GM19099 (cell line): ENCODE data around the gene C6orf141.

Experiments
- POLR2A ChIP-seq: IDR thresholded peaks from 3 replicates; pipeline ENCODE4 v1.6.1; 2011; ENCODE audit warnings: low read depth; ENCODE audit not compliant: insufficient read length; ENCODE audit errors: extremely low read depth

C6orf141 gene

DNA sequence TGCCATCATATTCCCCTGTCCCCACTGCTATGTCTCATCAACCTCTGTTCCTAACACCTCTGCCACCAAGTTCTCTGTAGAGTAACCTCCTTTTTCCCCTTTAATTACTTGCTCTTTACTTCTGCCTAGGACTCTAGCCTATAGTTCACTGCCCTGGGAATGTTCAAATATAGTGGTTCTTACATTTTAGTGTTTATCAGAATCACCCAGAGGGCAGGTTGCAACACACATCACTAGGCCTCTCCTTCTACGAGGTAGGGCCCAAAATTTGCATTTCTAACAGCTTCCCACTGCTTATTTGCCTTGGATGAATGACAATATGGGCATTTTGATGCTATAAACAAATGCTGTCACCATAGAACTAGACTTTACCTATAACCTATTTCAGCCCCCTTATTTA is 23.1 kb upstream of the C6orf141 start:
- no peak for TF ChIP-seq POLR2A

DNA sequence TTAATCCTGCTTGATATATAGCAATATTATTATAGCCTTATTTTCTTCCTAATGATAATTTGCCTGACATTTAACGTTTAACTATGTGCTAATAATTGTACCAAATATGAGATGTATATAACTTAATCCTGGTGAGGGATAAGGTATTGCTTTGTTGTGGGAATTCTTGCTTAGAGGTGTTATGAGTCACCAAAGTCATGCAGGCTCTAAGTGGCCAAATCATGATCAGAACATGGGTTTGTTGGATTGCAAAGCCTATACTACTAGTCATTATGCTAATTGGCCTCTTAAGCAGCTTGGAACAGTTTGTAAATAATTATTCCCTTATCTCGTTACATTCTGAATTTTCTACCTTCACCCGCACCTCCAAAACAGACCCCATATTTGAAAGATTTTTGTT is 21.9 kb upstream of the C6orf141 start:
- no peak for TF ChIP-seq POLR2A

DNA sequence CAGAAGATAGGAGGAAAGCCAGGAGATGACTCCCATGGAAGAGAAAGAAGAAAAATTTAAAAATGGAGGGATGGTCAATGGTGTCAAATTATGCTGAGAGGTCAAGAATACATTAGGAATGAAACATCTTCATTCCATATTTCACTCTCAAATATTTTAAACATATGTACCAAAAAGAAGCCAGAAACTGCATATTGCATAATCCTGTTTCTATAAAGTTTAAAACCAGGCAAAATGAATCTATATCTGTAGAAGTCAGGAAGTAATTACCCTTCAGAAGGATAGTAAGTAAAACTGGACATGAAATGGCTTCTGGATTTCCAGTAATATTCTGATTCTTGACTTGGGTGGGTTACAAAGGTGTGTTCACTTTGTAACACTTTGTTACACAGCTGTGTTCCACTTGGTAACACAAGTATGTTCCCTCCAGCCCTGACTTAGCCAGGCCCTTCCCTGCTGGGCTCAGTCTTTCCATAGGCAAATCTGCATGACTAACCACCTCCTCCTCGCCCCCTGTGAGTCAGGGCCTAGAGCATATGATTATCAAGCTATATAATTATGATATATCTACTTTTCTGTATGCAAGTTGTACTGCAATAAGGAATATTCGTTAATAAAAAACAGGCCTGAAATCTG is 20.2 kb upstream of the C6orf141 start:
- TF ChIP-seq POLR2A = no peak

DNA sequence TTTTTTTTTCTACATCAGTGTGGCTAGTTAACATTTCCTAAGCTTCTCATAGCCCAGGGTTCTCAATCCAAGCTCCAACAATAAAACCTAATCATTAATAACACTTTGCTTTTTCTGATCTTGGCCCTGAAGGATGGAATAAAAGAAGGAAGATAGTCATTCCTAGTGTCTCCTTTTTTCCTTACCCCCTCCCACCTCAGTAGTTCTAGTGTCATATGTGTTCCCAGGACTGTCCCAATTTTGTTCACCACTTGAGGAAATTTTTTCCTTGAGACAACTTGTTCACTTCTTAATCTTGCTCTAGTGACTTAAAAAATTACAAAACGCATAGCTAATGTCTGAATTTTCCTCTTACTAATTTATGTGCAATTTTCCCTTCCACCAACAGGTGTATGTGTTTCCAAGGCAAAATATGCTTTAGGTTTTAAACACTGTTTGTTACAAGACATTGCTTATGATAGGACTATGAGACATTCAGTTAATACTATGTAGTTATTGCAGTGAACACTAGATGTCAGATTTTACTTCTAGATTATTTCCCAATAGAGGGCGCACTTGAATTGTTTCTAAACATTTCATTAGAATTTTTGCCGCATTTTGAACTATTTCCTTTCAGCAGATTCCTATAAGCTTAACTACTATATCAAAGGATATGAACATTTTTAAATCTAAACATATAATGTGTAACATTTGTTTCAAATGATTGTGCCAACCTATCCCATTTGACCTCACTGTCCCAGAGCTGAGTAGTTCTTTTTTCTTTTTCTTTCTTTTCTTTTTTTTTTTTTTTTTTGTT is 18.5 kb upstream of the C6orf141 start:
- TF ChIP-seq POLR2A = no peak

DNA sequence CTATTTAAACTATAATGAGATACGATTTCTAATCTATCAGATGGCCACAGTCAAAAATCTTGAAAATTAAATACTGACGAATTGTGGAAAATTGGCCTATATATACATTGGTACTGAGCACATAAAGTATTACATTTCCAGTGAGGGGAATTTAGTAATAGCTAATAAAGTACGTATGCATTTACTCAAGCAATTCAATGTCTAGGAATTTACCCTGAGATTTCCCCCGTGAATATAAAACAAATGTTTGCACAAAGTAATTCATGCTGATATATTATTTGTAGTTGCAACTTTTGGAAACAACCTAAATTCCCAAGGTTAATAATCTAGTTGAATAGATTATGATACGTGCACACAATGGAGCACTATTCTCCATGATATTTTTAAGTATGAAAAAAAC is 14.7 kb upstream of the C6orf141 start:
- TF ChIP-seq POLR2A = no peak

DNA sequence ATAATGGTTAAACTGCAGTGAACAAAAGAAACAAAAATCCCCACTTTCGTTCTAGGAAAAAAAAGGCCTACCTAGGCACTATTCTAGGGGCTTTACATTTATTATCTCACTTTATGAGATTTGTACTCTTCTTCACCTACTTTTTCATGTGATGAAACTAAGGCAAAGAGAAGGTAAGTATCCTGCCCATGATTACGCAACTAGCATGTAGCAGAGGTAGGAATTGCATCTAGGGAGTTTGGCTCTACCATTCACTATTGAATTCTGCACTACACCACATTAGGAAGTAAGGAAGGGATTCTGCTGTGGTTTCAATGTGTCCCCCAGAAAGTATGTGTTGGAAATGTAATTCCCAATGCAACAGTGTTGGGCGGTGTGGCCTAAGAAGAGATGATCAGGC is 11.4 kb upstream of the C6orf141 start:
- TF ChIP-seq POLR2A = no peak

DNA sequence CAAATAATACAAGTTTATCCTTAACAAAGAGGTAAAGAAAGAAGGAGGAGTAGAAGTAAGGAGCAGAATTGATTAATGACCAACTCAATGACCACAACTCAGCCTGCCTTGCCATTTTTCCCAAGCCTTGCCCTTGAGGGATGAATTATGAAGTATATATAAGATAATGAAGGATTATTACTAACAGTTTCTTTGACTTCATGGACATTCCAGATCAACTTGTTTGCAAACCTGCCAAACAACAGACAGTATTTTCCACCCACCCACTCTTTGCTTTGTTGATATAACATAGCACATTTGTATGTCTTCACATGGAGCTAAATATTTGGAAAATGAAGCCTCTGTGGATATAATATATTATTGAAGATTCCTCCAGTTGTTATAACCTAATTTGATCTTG is 9.9 kb upstream of the C6orf141 start:
- no peak for TF ChIP-seq POLR2A

DNA sequence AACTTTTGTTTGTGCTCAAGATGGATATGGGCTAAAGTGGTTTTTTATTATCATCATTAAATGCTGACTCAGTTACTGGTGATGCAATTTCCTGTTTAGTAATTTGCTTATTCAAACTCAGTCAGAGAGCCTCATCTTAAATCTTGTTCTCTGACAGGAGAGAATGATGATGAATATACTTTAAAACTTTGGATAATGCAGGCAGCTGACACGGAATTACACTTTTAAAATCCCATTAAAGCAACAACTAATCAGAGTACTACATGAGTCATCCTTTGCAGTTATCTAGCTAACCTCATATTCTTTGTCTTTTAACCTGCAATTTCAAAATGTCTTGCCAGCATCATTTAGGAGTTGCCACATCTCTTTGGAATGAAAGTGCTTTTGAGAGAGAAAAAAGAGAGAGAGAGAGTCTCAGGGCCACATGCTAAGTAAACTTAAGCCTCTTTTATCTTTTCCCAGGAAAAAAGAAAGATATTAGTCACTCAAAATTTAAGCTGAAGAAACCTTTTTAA is 9.2 kb upstream of the C6orf141 start:
- TF ChIP-seq POLR2A = no peak

DNA sequence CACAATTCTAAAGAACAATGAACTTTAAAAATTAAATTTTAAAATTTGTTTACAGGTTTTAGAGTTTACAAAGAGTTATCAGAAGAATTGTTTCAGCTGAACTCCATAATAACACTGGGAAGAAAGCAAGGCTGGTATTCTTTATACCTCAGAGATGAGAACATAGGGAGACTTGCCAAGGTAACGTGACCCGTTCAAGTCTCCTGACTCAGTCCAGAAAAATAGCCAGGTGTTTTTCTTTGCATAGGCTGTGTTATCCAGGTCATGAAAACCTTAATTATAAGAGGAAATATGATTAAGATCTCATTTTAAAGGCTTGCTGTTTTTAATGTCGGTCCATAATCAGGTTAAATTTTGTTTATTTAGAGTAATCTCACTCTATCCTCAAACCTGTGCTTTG is 8.5 kb upstream of the C6orf141 start:
- no peak for TF ChIP-seq POLR2A

DNA sequence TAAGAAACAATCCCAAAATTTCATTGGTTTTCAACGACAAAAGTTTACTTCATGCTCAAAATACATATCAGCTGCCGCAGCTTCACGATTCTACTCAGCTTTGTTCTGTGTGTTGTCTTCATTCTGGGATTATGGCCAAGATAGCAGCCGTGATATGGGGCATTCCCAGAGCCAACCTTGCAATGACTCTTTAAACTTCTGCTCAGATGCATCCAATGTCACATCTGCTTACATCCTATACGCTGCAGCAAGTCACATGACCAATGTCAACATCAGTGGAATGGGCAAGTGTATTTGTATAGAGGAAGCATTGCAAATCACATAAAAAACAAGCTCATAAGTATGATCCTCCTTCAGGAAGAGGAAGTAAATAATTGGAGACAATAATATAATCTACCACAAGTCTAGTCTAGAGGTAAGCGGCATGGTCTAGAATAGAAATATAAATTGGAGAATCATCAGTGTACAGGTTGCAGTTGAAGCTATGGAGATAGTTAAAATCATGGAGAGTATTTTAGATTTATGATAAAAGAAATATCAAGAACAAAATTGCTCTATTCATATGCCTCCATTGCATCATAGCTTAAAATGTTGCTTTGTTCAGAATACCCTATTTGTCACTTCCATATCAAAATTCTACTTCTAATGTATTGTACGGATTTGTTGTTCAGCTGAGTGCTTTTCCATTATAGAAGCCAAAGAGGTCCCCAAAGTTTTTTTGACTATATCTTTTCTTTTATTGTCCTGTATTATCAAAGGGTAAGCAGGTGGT is 7.2 kb upstream of the C6orf141 start:
- no peak for TF ChIP-seq POLR2A

DNA sequence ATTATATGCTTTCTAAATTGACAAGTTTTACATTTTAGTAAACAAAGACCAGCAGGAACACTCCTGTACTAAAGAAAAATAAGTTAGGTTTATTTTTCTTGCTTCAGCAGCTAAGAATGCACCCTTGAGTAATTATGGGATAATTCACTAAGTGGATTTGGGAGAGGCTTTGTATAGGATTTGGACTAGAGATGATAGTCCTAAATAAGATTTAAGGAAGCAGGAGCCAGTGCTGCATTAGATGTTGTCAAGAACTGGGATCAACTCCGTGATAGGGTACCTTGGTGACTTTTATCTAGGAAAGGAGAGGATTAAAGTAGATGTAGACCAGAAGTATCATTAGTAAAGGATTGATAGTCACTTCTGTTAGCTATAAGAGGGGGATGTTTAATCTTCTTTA is 4.1 kb upstream of the C6orf141 start:
- no peak for TF ChIP-seq POLR2A

DNA sequence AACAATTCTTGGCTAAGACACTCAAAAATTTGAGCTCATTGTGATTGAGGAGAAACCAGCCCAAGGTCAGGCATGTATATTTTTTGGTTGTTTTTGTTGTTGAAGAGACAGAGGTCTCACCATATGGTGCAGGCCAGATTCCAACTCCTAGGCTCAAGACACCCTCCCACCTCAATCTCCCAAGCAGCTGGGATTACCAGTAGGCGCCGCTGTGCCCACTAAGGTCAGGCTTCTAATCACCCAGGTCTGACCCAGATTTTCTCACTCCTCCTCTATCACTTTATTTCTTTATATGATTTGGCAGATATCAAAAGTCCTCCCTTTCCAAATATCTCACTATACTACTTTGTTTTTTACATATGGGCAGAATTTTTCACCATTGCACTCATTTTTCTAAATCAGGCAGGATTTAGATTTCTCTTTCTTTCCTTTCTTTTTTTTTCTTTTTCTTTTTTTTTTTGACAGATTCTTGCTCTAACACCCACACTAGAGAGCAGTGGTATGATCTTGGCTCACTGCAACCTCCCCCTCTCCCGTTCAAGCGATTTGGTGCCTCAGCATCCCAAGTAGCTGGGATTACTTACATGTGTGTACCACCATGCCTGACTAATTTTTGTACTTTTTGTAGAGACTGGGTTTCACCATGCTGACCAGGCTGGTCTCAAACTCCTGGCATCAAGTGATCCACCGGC is 1.7 kb upstream of the C6orf141 start:
- no peak for TF ChIP-seq POLR2A

DNA sequence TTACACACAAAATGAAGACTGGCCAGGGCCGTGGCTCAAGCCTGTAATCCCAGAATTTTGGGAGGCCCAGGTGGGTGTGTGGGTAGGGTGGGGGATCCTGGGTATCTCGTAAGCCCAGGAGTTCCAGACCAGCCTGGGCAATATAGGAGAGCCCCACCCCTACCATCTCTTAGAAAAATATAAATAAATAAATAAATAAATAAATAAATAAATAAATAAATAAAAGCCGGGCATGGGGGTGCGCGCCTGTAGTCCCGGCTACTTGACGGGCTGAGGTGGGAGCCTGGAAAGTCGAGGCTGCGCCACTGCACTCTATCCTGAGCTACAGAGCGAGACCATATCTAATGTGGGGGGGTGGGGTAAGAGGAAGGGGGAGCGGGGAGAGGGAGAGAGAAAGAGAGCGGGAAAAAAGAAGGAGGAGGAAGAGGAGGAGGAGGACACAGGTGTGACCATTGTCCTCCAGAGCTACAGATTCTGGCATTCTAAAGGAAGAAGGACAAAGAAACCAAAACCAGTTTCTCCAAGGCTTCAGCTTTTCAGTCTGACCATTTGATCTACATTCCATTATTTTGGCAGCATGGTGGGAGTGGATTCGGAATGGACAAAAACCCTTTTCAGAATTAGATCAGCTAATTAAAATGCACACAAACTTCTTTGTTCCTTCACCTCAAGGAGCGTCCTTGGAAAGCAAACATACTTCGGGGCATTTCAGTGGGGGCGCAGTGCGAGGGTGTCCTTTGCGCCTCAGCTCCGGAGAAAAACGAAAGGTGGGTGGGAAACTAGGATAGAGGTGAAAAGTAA is 577 bp upstream of the C6orf141 start:
- TF ChIP-seq POLR2A = no peak

DNA sequence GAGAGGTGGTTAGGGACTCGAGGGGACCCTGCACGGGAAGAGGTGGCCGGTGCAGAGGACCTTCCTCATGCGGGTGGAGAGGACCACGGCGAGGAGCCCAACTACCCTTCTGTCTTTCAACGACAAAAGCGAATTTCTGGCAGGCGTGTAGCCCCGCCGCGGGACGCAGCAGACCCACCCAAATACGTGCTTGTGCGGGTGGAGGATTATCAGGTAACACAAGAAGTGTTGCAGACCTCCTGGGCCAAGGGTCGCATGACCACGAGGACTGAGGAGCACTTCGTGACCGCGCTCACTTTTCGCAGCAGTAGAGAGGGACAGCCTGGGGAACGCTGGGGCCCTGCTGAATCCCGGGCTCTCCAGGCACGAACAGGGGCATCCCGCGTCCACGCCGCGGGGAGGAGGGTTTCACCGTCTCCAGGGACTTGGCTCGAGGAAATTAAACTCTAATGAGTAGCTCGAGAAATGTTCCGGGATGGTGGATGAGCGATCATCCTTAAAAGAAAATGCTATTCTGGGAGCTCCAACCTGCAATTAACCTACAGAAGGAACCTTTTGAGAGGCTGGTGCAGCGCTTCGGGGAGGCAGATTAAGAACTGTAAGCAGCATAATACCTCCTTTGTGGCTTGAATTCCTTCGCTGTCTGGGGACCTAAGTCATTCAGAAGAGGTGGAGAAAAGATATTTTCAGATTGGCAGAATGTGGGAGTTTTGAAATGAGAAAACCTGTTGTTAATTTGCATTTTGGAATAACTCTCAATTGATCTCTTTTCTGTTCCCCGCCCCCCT is 804 bp downstream of the C6orf141 start:
- TF ChIP-seq POLR2A = no peak

DNA sequence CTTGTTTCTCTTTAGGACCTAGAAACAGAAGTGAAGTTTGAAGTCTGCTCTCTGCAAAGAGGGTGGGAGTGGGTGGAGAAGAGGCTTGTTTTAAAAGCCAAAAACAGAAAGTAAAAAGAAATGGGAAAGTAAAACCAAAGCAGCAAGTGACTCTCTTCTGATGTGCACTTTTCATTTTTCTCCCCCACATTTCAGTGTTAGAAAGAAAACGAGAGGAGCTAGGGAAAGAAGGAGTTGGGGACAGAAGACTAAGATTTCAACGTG is 1.3 kb downstream of the C6orf141 start:
- no peak for TF ChIP-seq POLR2A

DNA sequence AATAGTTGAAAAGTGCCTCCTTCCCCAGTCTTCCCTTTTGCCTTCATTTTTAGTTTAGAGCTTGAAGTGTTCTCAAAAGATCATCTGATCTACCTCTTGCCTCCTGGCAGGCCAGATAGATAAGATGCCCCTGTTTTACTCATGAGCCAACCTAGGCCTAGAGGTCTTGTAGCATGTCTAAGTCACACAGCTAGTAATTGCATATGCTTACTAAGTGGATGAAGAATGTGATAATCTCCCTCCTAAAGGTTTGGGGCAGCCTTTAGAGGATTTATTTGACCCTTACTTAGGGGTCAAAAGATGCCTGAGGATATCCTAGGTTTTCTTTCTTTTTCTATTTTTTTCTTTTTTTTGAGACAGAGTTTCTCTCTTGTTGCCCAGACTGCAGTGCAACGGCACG is 2.1 kb downstream of the C6orf141 start:
- no peak for TF ChIP-seq POLR2A
